Measurements from ENCODE around the gene SPAG9.

The SPAG9 gene

DNA sequence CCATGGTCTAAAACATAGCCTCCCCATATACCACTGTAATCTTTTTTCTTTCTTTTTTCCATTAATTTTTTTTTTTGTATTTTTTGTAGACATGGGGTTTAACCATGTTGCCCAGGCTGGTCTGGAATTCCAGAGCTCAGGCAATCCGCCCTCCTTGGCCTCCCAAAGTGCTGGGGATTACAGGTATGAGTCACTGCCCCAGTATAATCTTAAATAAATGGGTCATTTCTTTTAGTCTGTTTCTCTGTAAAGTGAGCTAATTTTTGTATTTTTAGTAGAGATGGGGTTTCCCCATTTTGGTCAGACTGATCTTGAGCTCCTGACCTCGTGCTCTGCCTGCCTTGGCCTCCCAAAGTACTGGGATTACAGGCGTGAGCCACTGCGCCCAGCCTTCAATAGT is 27.0 kb upstream of the SPAG9 start:
- no CpG with 5 or more reads among the region's 4 CpGs for WGBS (ENCODE audit: extremely low coverage, insufficient coverage, low lambda C conversion rate)
- H3K18ac ChIP-seq (ENCODE audit: low read length): no peak overlapping the region
- H2BK15ac ChIP-seq (replicated peaks; ENCODE audit: low read depth): no peak overlapping the region
- H3K4me2 ChIP-seq (ENCODE audit: low read length): no peak overlapping the region
- no peak overlapping the region for H2BK5ac ChIP-seq (ENCODE audit: low read length)
- H3K79me1 ChIP-seq (ENCODE audit: low read length): no peaks in the 10 kb centered on the region
- no peak overlapping the region for H3K4ac ChIP-seq (ENCODE audit: low read depth, low read length)
- H3K27ac ChIP-seq (ENCODE audit: low read depth, low read length): no peak overlapping the region
- H3K23ac ChIP-seq (ENCODE audit: low read length): no peak overlapping the region
- H4K5ac ChIP-seq (ENCODE audit: low read length): no peak overlapping the region
- no peak for DNase-seq
- no peak overlapping the region for H3K4me3 ChIP-seq (ENCODE audit: low read length)
- H3K79me2 ChIP-seq (ENCODE audit: control insufficient read depth, insufficient read depth, low read length): no peaks in the 10 kb centered on the region
- H3K56ac ChIP-seq (ENCODE audit: low read length): no peak overlapping the region
- H3K27me3 ChIP-seq (ENCODE audit: insufficient read depth, low read length, poor library complexity): no peaks in the 10 kb centered on the region
- no peak overlapping the region for H2BK120ac ChIP-seq (ENCODE audit: low read depth, low read length)
- H4K8ac ChIP-seq (ENCODE audit: low read depth, low read length): no peak overlapping the region
- H3K9ac ChIP-seq (ENCODE audit: low read length): no peak overlapping the region
- H3K4me1 ChIP-seq (ENCODE audit: control insufficient read depth, low read depth, low read length): no peaks in the 10 kb centered on the region
- H3K36me3 ChIP-seq (ENCODE audit: control insufficient read depth, insufficient read depth, low read length): no peaks in the 10 kb centered on the region
- H2AK5ac ChIP-seq (ENCODE audit: low read length): no peak overlapping the region

GRCh38 chr17:51144266-51145022 is 23.8 kb upstream of the SPAG9 start:
- Histone ChIP-seq H2BK5ac (ENCODE audit: low read length) (no peak overlapping the region), H3K27me3 (ENCODE audit: insufficient read depth, low read length, poor library complexity) (no peaks in the 10 kb centered on the region), H2AK5ac (ENCODE audit: low read length) (no peak overlapping the region), H3K4me1 (ENCODE audit: control insufficient read depth, low read depth, low read length) (no peaks in the 10 kb centered on the region), H3K79me1 (ENCODE audit: low read length) (no peaks in the 10 kb centered on the region), H3K79me2 (ENCODE audit: control insufficient read depth, insufficient read depth, low read length) (no peaks in the 10 kb centered on the region), H3K4me2 (ENCODE audit: low read length) (no peak overlapping the region), H3K56ac (ENCODE audit: low read length) (peak overlapping the region; percentile 6), H3K36me3 (ENCODE audit: control insufficient read depth, insufficient read depth, low read length) (no peaks in the 10 kb centered on the region), H2BK120ac (ENCODE audit: low read depth, low read length) (no peak overlapping the region), H3K27ac (ENCODE audit: low read depth, low read length) (no peak overlapping the region), H3K4ac (ENCODE audit: low read depth, low read length) (no peak overlapping the region), H4K5ac (ENCODE audit: low read length) (no peak overlapping the region), H3K23ac (ENCODE audit: low read length) (no peak overlapping the region), H3K9ac (ENCODE audit: low read length) (no peak overlapping the region), H3K4me3 (ENCODE audit: low read length) (no peak overlapping the region), H2BK15ac (replicated peaks; ENCODE audit: low read depth) (no peak overlapping the region), H4K8ac (ENCODE audit: low read depth, low read length) (no peak overlapping the region), H3K18ac (ENCODE audit: low read length) (no peak overlapping the region)
- WGBS (ENCODE audit: extremely low coverage, insufficient coverage, low lambda C conversion rate): no CpG with 5 or more reads among the region's 6 CpGs
- peak; percentile 47 for DNase-seq

DNA sequence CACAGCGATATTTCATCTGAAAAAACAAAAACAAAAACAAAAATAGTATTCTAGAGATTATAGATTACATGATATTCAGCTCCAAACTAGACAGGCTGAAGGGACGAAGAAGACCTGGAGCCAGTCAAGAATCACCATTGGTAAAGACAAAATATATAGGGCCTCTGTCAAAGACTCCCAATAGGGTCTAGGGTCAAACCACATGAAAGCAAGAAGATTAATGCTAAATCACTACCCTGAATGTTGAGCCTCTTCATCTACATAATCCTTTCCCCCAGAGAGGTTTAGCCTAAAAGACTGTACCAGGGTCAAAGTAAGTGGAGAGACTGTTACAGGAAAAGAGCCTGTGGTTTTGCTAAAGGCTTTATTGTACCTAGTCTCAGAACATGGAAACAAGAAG is 21.9 kb upstream of the SPAG9 start:
- no CpG with 5 or more reads among the region's 2 CpGs for WGBS (ENCODE audit: extremely low coverage, insufficient coverage, low lambda C conversion rate)
- no peaks in the 10 kb centered on the region for H3K27me3 ChIP-seq (ENCODE audit: insufficient read depth, low read length, poor library complexity)
- no peak overlapping the region for H3K4me3 ChIP-seq (ENCODE audit: low read length)
- H2BK120ac ChIP-seq (ENCODE audit: low read depth, low read length): no peak overlapping the region
- H3K36me3 ChIP-seq (ENCODE audit: control insufficient read depth, insufficient read depth, low read length): no peaks in the 10 kb centered on the region
- no peak for DNase-seq
- no peak overlapping the region for H3K4me2 ChIP-seq (ENCODE audit: low read length)
- no peak overlapping the region for H3K23ac ChIP-seq (ENCODE audit: low read length)
- H2BK5ac ChIP-seq (ENCODE audit: low read length): no peak overlapping the region
- no peaks in the 10 kb centered on the region for H3K79me2 ChIP-seq (ENCODE audit: control insufficient read depth, insufficient read depth, low read length)
- H2AK5ac ChIP-seq (ENCODE audit: low read length): no peak overlapping the region
- no peak overlapping the region for H4K5ac ChIP-seq (ENCODE audit: low read length)
- no peak overlapping the region for H2BK15ac ChIP-seq (replicated peaks; ENCODE audit: low read depth)
- H3K27ac ChIP-seq (ENCODE audit: low read depth, low read length): no peak overlapping the region
- no peaks in the 10 kb centered on the region for H3K79me1 ChIP-seq (ENCODE audit: low read length)
- H3K56ac ChIP-seq (ENCODE audit: low read length): no peak overlapping the region
- no peak overlapping the region for H4K8ac ChIP-seq (ENCODE audit: low read depth, low read length)
- no peaks in the 10 kb centered on the region for H3K4me1 ChIP-seq (ENCODE audit: control insufficient read depth, low read depth, low read length)
- H3K18ac ChIP-seq (ENCODE audit: low read length): no peak overlapping the region
- no peak overlapping the region for H3K9ac ChIP-seq (ENCODE audit: low read length)
- H3K4ac ChIP-seq (ENCODE audit: low read depth, low read length): no peak overlapping the region

GRCh38 chr17:51135956-51136355 is 15.3 kb upstream of the SPAG9 start:
- Histone ChIP-seq H3K9ac (ENCODE audit: low read length) (no peak overlapping the region), H3K18ac (ENCODE audit: low read length) (no peak overlapping the region), H4K8ac (ENCODE audit: low read depth, low read length) (no peak overlapping the region), H2BK120ac (ENCODE audit: low read depth, low read length) (no peak overlapping the region), H3K36me3 (ENCODE audit: control insufficient read depth, insufficient read depth, low read length) (no peaks in the 10 kb centered on the region), H2BK15ac (replicated peaks; ENCODE audit: low read depth) (no peak overlapping the region), H3K4me3 (ENCODE audit: low read length) (no peak overlapping the region), H3K56ac (ENCODE audit: low read length) (no peak overlapping the region), H3K4me1 (ENCODE audit: control insufficient read depth, low read depth, low read length) (no peaks in the 10 kb centered on the region), H3K4me2 (ENCODE audit: low read length) (no peak overlapping the region), H4K5ac (ENCODE audit: low read length) (no peak overlapping the region), H3K27ac (ENCODE audit: low read depth, low read length) (no peak overlapping the region), H2BK5ac (ENCODE audit: low read length) (no peak overlapping the region), H3K27me3 (ENCODE audit: insufficient read depth, low read length, poor library complexity) (no peaks in the 10 kb centered on the region), H3K23ac (ENCODE audit: low read length) (no peak overlapping the region), H2AK5ac (ENCODE audit: low read length) (no peak overlapping the region), H3K79me2 (ENCODE audit: control insufficient read depth, insufficient read depth, low read length) (no peaks in the 10 kb centered on the region), H3K4ac (ENCODE audit: low read depth, low read length) (no peak overlapping the region), H3K79me1 (ENCODE audit: low read length) (no peaks in the 10 kb centered on the region)
- no CpG with 5 or more reads among the region's 3 CpGs for WGBS (ENCODE audit: extremely low coverage, insufficient coverage, low lambda C conversion rate)
- DNase-seq: no peak

DNA sequence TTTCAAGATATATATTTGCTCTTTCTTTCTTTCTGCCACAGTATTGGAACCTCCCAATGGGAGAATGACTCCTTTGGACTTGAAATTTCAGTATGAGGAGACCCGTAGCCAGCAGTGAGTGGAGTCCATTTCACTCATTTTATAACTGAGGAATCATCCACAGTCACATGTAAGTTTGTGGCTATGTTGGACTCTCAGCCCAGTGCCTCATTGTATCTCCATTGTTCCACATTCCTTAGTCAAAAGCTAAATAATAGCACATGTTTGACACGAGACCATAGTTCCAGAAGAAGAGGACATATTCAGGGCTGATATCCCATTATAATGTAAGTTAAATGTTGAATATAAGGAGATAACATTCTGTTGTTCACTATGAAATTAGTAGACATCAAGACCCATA is 12.7 kb upstream of the SPAG9 start:
- H2AK5ac ChIP-seq (ENCODE audit: low read length): no peak overlapping the region
- no peak overlapping the region for H3K23ac ChIP-seq (ENCODE audit: low read length)
- H3K36me3 ChIP-seq (ENCODE audit: control insufficient read depth, insufficient read depth, low read length): no peaks in the 10 kb centered on the region
- H3K27ac ChIP-seq (ENCODE audit: low read depth, low read length): no peak overlapping the region
- DNase-seq: no peak
- H3K4me2 ChIP-seq (ENCODE audit: low read length): no peak overlapping the region
- WGBS (ENCODE audit: extremely low coverage, insufficient coverage, low lambda C conversion rate): no CpG with 5 or more reads among the region's 2 CpGs
- H3K27me3 ChIP-seq (ENCODE audit: insufficient read depth, low read length, poor library complexity): no peaks in the 10 kb centered on the region
- no peak overlapping the region for H3K56ac ChIP-seq (ENCODE audit: low read length)
- H2BK15ac ChIP-seq (replicated peaks; ENCODE audit: low read depth): no peak overlapping the region
- H3K4me3 ChIP-seq (ENCODE audit: low read length): no peak overlapping the region
- no peak overlapping the region for H2BK5ac ChIP-seq (ENCODE audit: low read length)
- no peak overlapping the region for H4K5ac ChIP-seq (ENCODE audit: low read length)
- no peak overlapping the region for H3K18ac ChIP-seq (ENCODE audit: low read length)
- H3K79me1 ChIP-seq (ENCODE audit: low read length): no peaks in the 10 kb centered on the region
- H4K8ac ChIP-seq (ENCODE audit: low read depth, low read length): no peak overlapping the region
- no peak overlapping the region for H3K9ac ChIP-seq (ENCODE audit: low read length)
- no peaks in the 10 kb centered on the region for H3K79me2 ChIP-seq (ENCODE audit: control insufficient read depth, insufficient read depth, low read length)
- H2BK120ac ChIP-seq (ENCODE audit: low read depth, low read length): no peak overlapping the region
- no peak overlapping the region for H3K4ac ChIP-seq (ENCODE audit: low read depth, low read length)
- no peaks in the 10 kb centered on the region for H3K4me1 ChIP-seq (ENCODE audit: control insufficient read depth, low read depth, low read length)

GRCh38 chr17:51132964-51133319 is 12.3 kb upstream of the SPAG9 start:
- no peak overlapping the region for H2BK5ac ChIP-seq (ENCODE audit: low read length)
- no peaks in the 10 kb centered on the region for H3K79me2 ChIP-seq (ENCODE audit: control insufficient read depth, insufficient read depth, low read length)
- H3K56ac ChIP-seq (ENCODE audit: low read length): no peak overlapping the region
- no peak overlapping the region for H3K27ac ChIP-seq (ENCODE audit: low read depth, low read length)
- H2AK5ac ChIP-seq (ENCODE audit: low read length): no peak overlapping the region
- H3K79me1 ChIP-seq (ENCODE audit: low read length): no peaks in the 10 kb centered on the region
- DNase-seq: no peak
- H3K4me1 ChIP-seq (ENCODE audit: control insufficient read depth, low read depth, low read length): no peaks in the 10 kb centered on the region
- H2BK120ac ChIP-seq (ENCODE audit: low read depth, low read length): no peak overlapping the region
- H4K8ac ChIP-seq (ENCODE audit: low read depth, low read length): no peak overlapping the region
- no peak overlapping the region for H3K4ac ChIP-seq (ENCODE audit: low read depth, low read length)
- H3K9ac ChIP-seq (ENCODE audit: low read length): no peak overlapping the region
- no peak overlapping the region for H2BK15ac ChIP-seq (replicated peaks; ENCODE audit: low read depth)
- no peak overlapping the region for H4K5ac ChIP-seq (ENCODE audit: low read length)
- no peak overlapping the region for H3K18ac ChIP-seq (ENCODE audit: low read length)
- no peaks in the 10 kb centered on the region for H3K27me3 ChIP-seq (ENCODE audit: insufficient read depth, low read length, poor library complexity)
- no peak overlapping the region for H3K23ac ChIP-seq (ENCODE audit: low read length)
- no peaks in the 10 kb centered on the region for H3K36me3 ChIP-seq (ENCODE audit: control insufficient read depth, insufficient read depth, low read length)
- H3K4me2 ChIP-seq (ENCODE audit: low read length): no peak overlapping the region
- no peak overlapping the region for H3K4me3 ChIP-seq (ENCODE audit: low read length)
